Mesenchymal stem cell (in vitro differentiated cells and primary cell): Measurements from ENCODE around the gene SLC4A5.

Source experiments
- DNase-seq: peaks from one replicate; pipeline ENCODE4 v3.0.0-alpha.2; 2013
- H2AFZ ChIP-seq: one replicate; pipeline ENCODE4 v1.6.1; 2013; ENCODE audit warnings: low read depth, mild to moderate bottlenecking, control low read depth, inconsistent platforms, low read length, moderate library complexity
- H2AK5ac ChIP-seq: 2 replicates; pipeline ENCODE4 v1.6.1; 2013; ENCODE audit warnings: low read length, moderate library complexity, mild to moderate bottlenecking, inconsistent platforms; ENCODE audit not compliant: severe bottlenecking
- H2BK120ac ChIP-seq: one replicate; pipeline ENCODE4 v1.6.1; 2013; ENCODE audit warnings: low read depth, mild to moderate bottlenecking, inconsistent platforms, low read length, moderate library complexity
- H2BK12ac ChIP-seq, 2 experiments: one replicate each; pipeline ENCODE4 v1.6.1; 2013; ENCODE audit warnings: inconsistent platforms in 2 of 2, low read length in 2 of 2, mild to moderate bottlenecking in 2 of 2, moderate library complexity in 2 of 2, control low read depth in 1 of 2
- H2BK15ac ChIP-seq: one replicate; pipeline ENCODE4 v1.6.1; 2013; ENCODE audit warnings: mild to moderate bottlenecking, low read depth, inconsistent platforms; ENCODE audit not compliant: poor library complexity, severe bottlenecking
- H2BK5ac ChIP-seq: 2 replicates; pipeline ENCODE4 v1.6.1; 2013; ENCODE audit warnings: low read depth, mild to moderate bottlenecking, low read length, control low read depth, inconsistent platforms; ENCODE audit not compliant: poor library complexity, severe bottlenecking
- H3K14ac ChIP-seq, 2 experiments: one replicate each; pipeline ENCODE4 v1.6.1; 2013; ENCODE audit warnings: inconsistent platforms in 2 of 2, low read length in 2 of 2, control low read depth in 1 of 2, mild to moderate bottlenecking in 1 of 2, moderate library complexity in 1 of 2
- H3K18ac ChIP-seq, 2 experiments: one replicate each; pipeline ENCODE4 v1.6.1; 2013; ENCODE audit warnings: inconsistent platforms in 2 of 2, low read length in 2 of 2, control low read depth in 1 of 2, low read depth in 1 of 2, mild to moderate bottlenecking in 1 of 2
- H3K23ac ChIP-seq, 2 experiments: one replicate each; pipeline ENCODE4 v1.6.1; 2013; ENCODE audit warnings: inconsistent platforms in 2 of 2, low read length in 2 of 2, mild to moderate bottlenecking in 2 of 2, moderate library complexity in 2 of 2, control low read depth in 1 of 2
- H3K27ac ChIP-seq: 2 replicates; pipeline ENCODE4 v1.5.1; 2013; ENCODE audit warnings: mild to moderate bottlenecking, moderate library complexity, low read length, control low read depth, inconsistent platforms; ENCODE audit not compliant: poor library complexity, severe bottlenecking
- H3K27me3 ChIP-seq, 2 experiments: 2 replicates each; pipeline versions ENCODE4 v1.6.1 to v1.7.0; 2013; ENCODE audit warnings: low read length in 2 of 2, mild to moderate bottlenecking in 2 of 2, moderate library complexity in 2 of 2, control low read depth in 1 of 2, inconsistent platforms in 1 of 2; ENCODE audit not compliant: control insufficient read depth in 1 of 2, insufficient read depth in 1 of 2
- H3K36me3 ChIP-seq, 2 experiments: 2 replicates each; pipeline versions ENCODE4 v1.6.1 to v1.7.0; 2013; ENCODE audit warnings: low read length in 2 of 2, control low read depth in 1 of 2, inconsistent platforms in 1 of 2, low read depth in 1 of 2, mild to moderate bottlenecking in 1 of 2; ENCODE audit not compliant: insufficient read depth in 2 of 2, control insufficient read depth in 1 of 2
- H3K4ac ChIP-seq, 2 experiments: one replicate each; pipeline ENCODE4 v1.6.1; 2013; ENCODE audit warnings: inconsistent platforms in 2 of 2, low read length in 2 of 2, mild to moderate bottlenecking in 2 of 2, moderate library complexity in 2 of 2, control low read depth in 1 of 2, low read depth in 1 of 2
- H3K4me1 ChIP-seq: 2 replicates; pipeline ENCODE4 v1.6.1; 2013; ENCODE audit warnings: low read depth, low read length, control low read depth; ENCODE audit not compliant: control insufficient read depth, insufficient read depth
- H3K4me2 ChIP-seq: 2 replicates; pipeline ENCODE4 v1.6.1; 2013; ENCODE audit warnings: low read length, mild to moderate bottlenecking, inconsistent platforms; ENCODE audit not compliant: poor library complexity, severe bottlenecking
- H3K4me3 ChIP-seq, 2 experiments: 2 replicates each; pipeline versions ENCODE4 v1.5.1 to v1.7.0; 2013; ENCODE audit warnings: low read length in 2 of 2, mild to moderate bottlenecking in 2 of 2, control low read depth in 1 of 2, low read depth in 1 of 2; ENCODE audit not compliant: insufficient read depth in 1 of 2
- H3K79me1 ChIP-seq: replicated peaks from 2 replicates; pipeline ENCODE4 v1.6.1; 2013; ENCODE audit warnings: mild to moderate bottlenecking, control low read depth, low read length, inconsistent platforms; ENCODE audit not compliant: poor library complexity, severe bottlenecking
- H3K9ac ChIP-seq: 2 replicates; pipeline ENCODE4 v1.7.0; 2013; ENCODE audit warnings: mild to moderate bottlenecking, low read length, moderate library complexity
- H3K9me3 ChIP-seq: 2 replicates; pipeline ENCODE4 v1.7.0; 2013; ENCODE audit warnings: mild to moderate bottlenecking, low read length; ENCODE audit not compliant: control insufficient read depth
- H4K8ac ChIP-seq: one replicate; pipeline ENCODE4 v1.6.1; 2013; ENCODE audit warnings: inconsistent platforms, mild to moderate bottlenecking, low read length, moderate library complexity
- H4K91ac ChIP-seq: one replicate; pipeline ENCODE4 v1.6.1; 2013; ENCODE audit warnings: mild to moderate bottlenecking, low read length, inconsistent platforms
- WGBS: methylation state at CpG from one replicate; pipeline ENCODE4 v1.1.7; 2013; ENCODE audit warnings: mixed read lengths; 5-methylcytosine and 5-hydroxymethylcytosine counted together

SLC4A5 gene

GRCh38 chr2:74222300-74222650 lies 120.9 kb downstream of the SLC4A5 start:
- no peak overlapping the region for H3K14ac ChIP-seq
- H3K27me3 ChIP-seq = peaks cover 0 to 3% of the 10 kb centered on the region in 2 experiments
- H4K8ac ChIP-seq = no peak overlapping the region
- 92% methylated on average over 5 of the region's 6 CpGs for WGBS
- no peak overlapping the region for H4K91ac ChIP-seq
- H3K9me3 ChIP-seq = no peaks in the 10 kb centered on the region
- H3K27ac ChIP-seq = no peak overlapping the region
- no peak overlapping the region for H2AK5ac ChIP-seq
- H3K36me3 ChIP-seq = peaks cover 11 to 29% of the 10 kb centered on the region in 2 experiments
- no peak overlapping the region for H3K23ac ChIP-seq
- no peak for DNase-seq
- H3K4ac ChIP-seq = no peak overlapping the region
- no peak overlapping the region for H2BK120ac ChIP-seq
- no peak overlapping the region for H2BK12ac ChIP-seq
- H3K4me1 ChIP-seq = no peaks in the 10 kb centered on the region
- no peak overlapping the region for H3K4me2 ChIP-seq
- H3K4me3 ChIP-seq = no peak overlapping the region
- no peak overlapping the region for H2BK5ac ChIP-seq
- no peak overlapping the region for H2BK15ac ChIP-seq
- no peak overlapping the region for H3K9ac ChIP-seq
- H3K18ac ChIP-seq = no peak overlapping the region
- no peak overlapping the region for H2AFZ ChIP-seq
- no peaks in the 10 kb centered on the region for H3K79me1 ChIP-seq

- Histone ChIP-seq H2AK5ac (no peak overlapping the region), H2BK15ac (no peak overlapping the region), H2BK12ac (no peak overlapping the region), H3K4me1 (no peaks in the 10 kb centered on the region), H3K79me1 (no peaks in the 10 kb centered on the region), H3K18ac (no peak overlapping the region), H3K9me3 (no peaks in the 10 kb centered on the region), H3K27ac (no peak overlapping the region), H4K91ac (no peak overlapping the region), H2BK120ac (no peak overlapping the region), H3K36me3 (peaks cover 11 to 34% of the 10 kb centered on the region in 2 experiments), H3K9ac (no peak overlapping the region), H3K4ac (no peak overlapping the region), H3K4me3 (no peak overlapping the region), H4K8ac (no peak overlapping the region), H3K27me3 (peaks cover 0 to 3% of the 10 kb centered on the region in 2 experiments), H2AFZ (no peak overlapping the region), H3K14ac (no peak overlapping the region), H3K23ac (no peak overlapping the region), H3K4me2 (no peak overlapping the region), H2BK5ac (no peak overlapping the region)
- no peak for DNase-seq
- 97% methylated on average over 6 of the region's 6 CpGs for WGBS
Measured at GRCh38 chr2:74221604-74222299, 121.5 kb downstream of the SLC4A5 start.

GRCh38 chr2:74221091-74221490 lies 122.1 kb downstream of the SLC4A5 start:
- WGBS = 100% methylated on average over 1 of the region's 6 CpGs
- no peak overlapping the region for H3K4me2 ChIP-seq
- H3K27ac ChIP-seq = no peak overlapping the region
- H3K27me3 ChIP-seq = peaks cover 0 to 3% of the 10 kb centered on the region in 2 experiments
- DNase-seq = no peak
- peaks cover 2% of the 10 kb centered on the region for H3K79me1 ChIP-seq
- no peak overlapping the region for H3K4ac ChIP-seq
- no peak overlapping the region for H3K14ac ChIP-seq
- no peak overlapping the region for H2BK15ac ChIP-seq
- H3K23ac ChIP-seq = no peak overlapping the region
- H3K9me3 ChIP-seq = no peaks in the 10 kb centered on the region
- H4K91ac ChIP-seq = no peak overlapping the region
- H2BK12ac ChIP-seq = no peak overlapping the region
- no peak overlapping the region for H4K8ac ChIP-seq
- no peak overlapping the region for H2AFZ ChIP-seq
- no peak overlapping the region for H2BK5ac ChIP-seq
- H2AK5ac ChIP-seq = no peak overlapping the region
- H3K36me3 ChIP-seq = peaks cover 14 to 40% of the 10 kb centered on the region in 2 experiments
- H3K4me3 ChIP-seq = no peak overlapping the region
- no peak overlapping the region for H3K18ac ChIP-seq
- no peaks in the 10 kb centered on the region for H3K4me1 ChIP-seq
- H2BK120ac ChIP-seq = no peak overlapping the region
- no peak overlapping the region for H3K9ac ChIP-seq

GRCh38 chr2:74219846-74220486 lies 123.2 kb downstream of the SLC4A5 start:
- Histone ChIP-seq H2BK15ac (no peak overlapping the region), H3K4me2 (no peak overlapping the region), H3K4me1 (no peaks in the 10 kb centered on the region), H3K9ac (no peak overlapping the region), H2BK120ac (no peak overlapping the region), H3K27ac (no peak overlapping the region), H3K14ac (no peak overlapping the region), H3K18ac (no peak overlapping the region), H2BK5ac (no peak overlapping the region), H3K79me1 (peaks cover 2% of the 10 kb centered on the region), H3K4ac (no peak overlapping the region), H3K4me3 (no peak overlapping the region), H4K8ac (no peak overlapping the region), H2AFZ (no peak overlapping the region), H3K9me3 (no peaks in the 10 kb centered on the region), H3K23ac (no peak overlapping the region), H3K27me3 (no peaks in the 10 kb centered on the region), H3K36me3 (peaks cover 21 to 46% of the 10 kb centered on the region in 2 experiments), H4K91ac (no peak overlapping the region), H2BK12ac (no peak overlapping the region), H2AK5ac (no peak overlapping the region)
- DNase-seq = no peak
- 100% methylated on average over 3 of the region's 5 CpGs for WGBS
